DOHH2 (cell line): Measurements from ENCODE around the gene LTA4H.

Experiments
- EZH2phosphoT487 ChIP-seq: fragments of 200-600 bp; sonication (generic); IDR thresholded peaks from 2 replicates; pipeline ENCODE4 v1.6.1; 2017; ENCODE audit warnings: borderline replicate concordance, mild to moderate bottlenecking, antibody characterized with exemption, low read length, moderate library complexity, mixed read lengths
- TF ChIP-seq, protein P1 (sequence below): fragments of 200-600 bp; sonication (generic); IDR thresholded peaks from one replicate; pipeline ENCODE4 v1.5.1; 2014; ENCODE audit warnings: antibody characterized with exemption, mild to moderate bottlenecking, low read depth, low read length; ENCODE audit not compliant: poor library complexity, severe bottlenecking

GRCh38 chr12:96006727-96007126 is 28.7 kb downstream of the LTA4H start:
- TF ChIP-seq, protein P1, sequence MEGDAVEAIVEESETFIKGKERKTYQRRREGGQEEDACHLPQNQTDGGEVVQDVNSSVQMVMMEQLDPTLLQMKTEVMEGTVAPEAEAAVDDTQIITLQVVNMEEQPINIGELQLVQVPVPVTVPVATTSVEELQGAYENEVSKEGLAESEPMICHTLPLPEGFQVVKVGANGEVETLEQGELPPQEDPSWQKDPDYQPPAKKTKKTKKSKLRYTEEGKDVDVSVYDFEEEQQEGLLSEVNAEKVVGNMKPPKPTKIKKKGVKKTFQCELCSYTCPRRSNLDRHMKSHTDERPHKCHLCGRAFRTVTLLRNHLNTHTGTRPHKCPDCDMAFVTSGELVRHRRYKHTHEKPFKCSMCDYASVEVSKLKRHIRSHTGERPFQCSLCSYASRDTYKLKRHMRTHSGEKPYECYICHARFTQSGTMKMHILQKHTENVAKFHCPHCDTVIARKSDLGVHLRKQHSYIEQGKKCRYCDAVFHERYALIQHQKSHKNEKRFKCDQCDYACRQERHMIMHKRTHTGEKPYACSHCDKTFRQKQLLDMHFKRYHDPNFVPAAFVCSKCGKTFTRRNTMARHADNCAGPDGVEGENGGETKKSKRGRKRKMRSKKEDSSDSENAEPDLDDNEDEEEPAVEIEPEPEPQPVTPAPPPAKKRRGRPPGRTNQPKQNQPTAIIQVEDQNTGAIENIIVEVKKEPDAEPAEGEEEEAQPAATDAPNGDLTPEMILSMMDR, result no peak
- no peak for TF ChIP-seq EZH2phosphoT487
